Esophagus muscularis mucosa (tissue), 3 donors: ENCODE measurements around the gene ISG20L2.

ENCODE experiments used
- POLR2A ChIP-seq: fragments of 450-650 bp; IDR thresholded peaks from one replicate; pipeline ENCODE4 v1.6.1; 2017; ENCODE audit warnings: antibody characterized with exemption, moderate library complexity, mild to moderate bottlenecking, low read depth
- TF ChIP-seq, protein P1 (sequence below), 3 experiments: fragments of 200-600 bp in 2 of 3; fragments of 450-650 bp in 1 of 3; sonication (generic) in 2 of 3; IDR thresholded peaks; one replicate each; pipeline ENCODE4 v1.5.1; 2017 to 2019; ENCODE audit warnings: antibody characterized with exemption in 3 of 3, mild to moderate bottlenecking in 2 of 3, moderate library complexity in 1 of 3

DNA sequence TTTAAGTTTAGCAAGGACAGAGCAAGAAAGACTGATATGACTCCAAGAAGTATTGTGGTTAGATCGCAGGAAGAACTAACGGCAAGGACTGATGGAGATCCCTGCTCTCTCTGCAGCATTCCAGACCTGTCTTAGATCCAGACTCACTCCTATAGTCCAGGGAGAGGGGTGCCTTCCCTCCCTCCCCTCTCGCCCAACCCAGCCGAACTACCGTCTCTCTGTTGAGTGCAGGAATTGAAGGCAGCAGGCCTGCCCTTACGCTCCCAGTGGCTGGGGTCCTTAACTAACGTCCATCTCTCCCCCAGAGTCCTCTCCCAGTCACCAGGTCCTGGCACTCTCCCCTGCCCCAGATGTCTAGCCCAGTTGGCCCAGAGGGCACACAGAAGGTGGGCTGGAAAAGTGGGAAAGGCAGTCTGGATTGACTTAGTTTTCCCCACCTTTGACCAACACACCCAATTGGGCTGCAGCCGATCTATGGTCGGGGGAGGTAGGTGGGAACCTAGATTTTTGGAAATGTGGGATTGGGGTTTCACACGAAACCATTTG is 24.3 kb downstream of the ISG20L2 start:
- TF ChIP-seq, protein P1, sequence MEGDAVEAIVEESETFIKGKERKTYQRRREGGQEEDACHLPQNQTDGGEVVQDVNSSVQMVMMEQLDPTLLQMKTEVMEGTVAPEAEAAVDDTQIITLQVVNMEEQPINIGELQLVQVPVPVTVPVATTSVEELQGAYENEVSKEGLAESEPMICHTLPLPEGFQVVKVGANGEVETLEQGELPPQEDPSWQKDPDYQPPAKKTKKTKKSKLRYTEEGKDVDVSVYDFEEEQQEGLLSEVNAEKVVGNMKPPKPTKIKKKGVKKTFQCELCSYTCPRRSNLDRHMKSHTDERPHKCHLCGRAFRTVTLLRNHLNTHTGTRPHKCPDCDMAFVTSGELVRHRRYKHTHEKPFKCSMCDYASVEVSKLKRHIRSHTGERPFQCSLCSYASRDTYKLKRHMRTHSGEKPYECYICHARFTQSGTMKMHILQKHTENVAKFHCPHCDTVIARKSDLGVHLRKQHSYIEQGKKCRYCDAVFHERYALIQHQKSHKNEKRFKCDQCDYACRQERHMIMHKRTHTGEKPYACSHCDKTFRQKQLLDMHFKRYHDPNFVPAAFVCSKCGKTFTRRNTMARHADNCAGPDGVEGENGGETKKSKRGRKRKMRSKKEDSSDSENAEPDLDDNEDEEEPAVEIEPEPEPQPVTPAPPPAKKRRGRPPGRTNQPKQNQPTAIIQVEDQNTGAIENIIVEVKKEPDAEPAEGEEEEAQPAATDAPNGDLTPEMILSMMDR (IDR thresholded peaks at IDR 0.05) = no peak
- no peak for TF ChIP-seq POLR2A
